GM23248 (cell line): ENCODE data around the gene CDCA8.

ENCODE experiments used
- EZH2 ChIP-seq: fragments of 200-600 bp; sonication (generic); IDR thresholded peaks from 2 replicates; pipeline ENCODE4 v1.6.1; 2018; ENCODE audit warnings: antibody characterized with exemption, mild to moderate bottlenecking; ENCODE audit not compliant: insufficient read depth, poor library complexity, severe bottlenecking
- EZH2phosphoT487 ChIP-seq: fragments of 200-600 bp; sonication (generic); IDR thresholded peaks from 2 replicates; pipeline ENCODE4 v1.6.1; 2018; ENCODE audit warnings: antibody characterized with exemption, moderate library complexity, mild to moderate bottlenecking, low read depth; ENCODE audit not compliant: insufficient read depth

- TF ChIP-seq EZH2: no peak
- TF ChIP-seq EZH2phosphoT487: no peak
Measured at GRCh38 chr1:37660664-37661063, 31.7 kb upstream of the CDCA8 start.
